Measurements from ENCODE around the gene HEY2. TPM values are rescaled to one million over a fixed set of nuclear protein-coding genes. Genes with fewer than 3 reads are reported as not detected.

The HEY2 gene
- total RNA-seq, 1 experiment from 2014 or later, result not detected

DNA sequence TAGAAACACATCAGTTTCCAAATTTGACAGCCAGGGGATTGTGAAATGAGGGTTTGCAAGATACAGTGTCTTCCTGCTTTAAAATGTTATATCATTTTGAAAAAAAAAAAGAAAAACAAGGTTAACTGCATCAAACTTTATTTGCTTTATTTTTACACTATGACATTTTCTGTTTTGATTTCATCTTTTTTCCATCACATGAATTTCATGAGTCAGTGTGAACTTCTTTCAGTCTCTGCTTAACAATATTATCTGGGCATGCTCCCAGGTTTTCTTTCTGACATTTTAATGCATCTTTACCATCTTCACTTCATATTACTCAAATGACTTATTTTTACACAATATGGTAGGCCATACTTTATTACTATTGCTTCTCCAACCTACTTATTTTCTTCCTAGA lies 43.2 kb downstream of the HEY2 start:
- Histone ChIP-seq H3K36me3 (ENCODE audit: low read depth, low read length) (no peaks in the 10 kb centered on the region), H3F3A (ENCODE audit: low read length, unreplicated experiment) (no peaks in the 10 kb centered on the region), H3K9me3 (ENCODE audit: low read length) (no peaks in the 10 kb centered on the region), H3K9me2 (replicated peaks; ENCODE audit: low read length) (no peaks in the 10 kb centered on the region), H3K4me3 (ENCODE audit: low read length) (no peak overlapping the region), H3K4me2 (ENCODE audit: low read length) (peak overlapping the region; percentile 95; the same call in 1 of the 2 replicates), H3K27me3 (ENCODE audit: low read length) (no peaks in the 10 kb centered on the region), H2AFZ (ENCODE audit: low read length) (no peak overlapping the region), H3K9ac (ENCODE audit: low read length) (no peak overlapping the region), H3K4me1 (ENCODE audit: insufficient read depth, low read length) (peaks cover 53% of the 10 kb centered on the region), H3K27ac (ENCODE audit: low read length) (no peak overlapping the region), H4K20me1 (ENCODE audit: low read length) (no peaks in the 10 kb centered on the region), H3K79me2 (ENCODE audit: low read length) (peaks cover 27% of the 10 kb centered on the region)
- DNase-seq (no peak), ATAC-seq (no peak)
- ChIA-PET POLR2A (ENCODE audit: unreplicated experiment) (no interaction called here), CTCF (interaction anchor here (1.5 kb wide), 1 partner anchor 159 kb away, joined by 4 read pairs; no protein-coding TSS in a partner anchor)
- TF ChIP-seq EZH2 (IDR thresholded peaks at IDR 0.05; ENCODE audit: low read length, unreplicated experiment), result no peak
- TF ChIP-seq, protein P1, sequence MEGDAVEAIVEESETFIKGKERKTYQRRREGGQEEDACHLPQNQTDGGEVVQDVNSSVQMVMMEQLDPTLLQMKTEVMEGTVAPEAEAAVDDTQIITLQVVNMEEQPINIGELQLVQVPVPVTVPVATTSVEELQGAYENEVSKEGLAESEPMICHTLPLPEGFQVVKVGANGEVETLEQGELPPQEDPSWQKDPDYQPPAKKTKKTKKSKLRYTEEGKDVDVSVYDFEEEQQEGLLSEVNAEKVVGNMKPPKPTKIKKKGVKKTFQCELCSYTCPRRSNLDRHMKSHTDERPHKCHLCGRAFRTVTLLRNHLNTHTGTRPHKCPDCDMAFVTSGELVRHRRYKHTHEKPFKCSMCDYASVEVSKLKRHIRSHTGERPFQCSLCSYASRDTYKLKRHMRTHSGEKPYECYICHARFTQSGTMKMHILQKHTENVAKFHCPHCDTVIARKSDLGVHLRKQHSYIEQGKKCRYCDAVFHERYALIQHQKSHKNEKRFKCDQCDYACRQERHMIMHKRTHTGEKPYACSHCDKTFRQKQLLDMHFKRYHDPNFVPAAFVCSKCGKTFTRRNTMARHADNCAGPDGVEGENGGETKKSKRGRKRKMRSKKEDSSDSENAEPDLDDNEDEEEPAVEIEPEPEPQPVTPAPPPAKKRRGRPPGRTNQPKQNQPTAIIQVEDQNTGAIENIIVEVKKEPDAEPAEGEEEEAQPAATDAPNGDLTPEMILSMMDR (conservative IDR thresholded peaks at IDR 0.05; ENCODE audit: low read depth, low read length), result no peak
- no peak for TF ChIP-seq EZH2phosphoT487 (IDR thresholded peaks at IDR 0.05; ENCODE audit: borderline replicate concordance, low read length)
- intact Hi-C loops (cut with micrococcal nuclease), result loop anchor here (5.0 kb wide), 1 partner anchor 80 kb away; no protein-coding TSS in a partner anchor
- BruUV-seq (replicated peaks), result no TSS peak

DNA sequence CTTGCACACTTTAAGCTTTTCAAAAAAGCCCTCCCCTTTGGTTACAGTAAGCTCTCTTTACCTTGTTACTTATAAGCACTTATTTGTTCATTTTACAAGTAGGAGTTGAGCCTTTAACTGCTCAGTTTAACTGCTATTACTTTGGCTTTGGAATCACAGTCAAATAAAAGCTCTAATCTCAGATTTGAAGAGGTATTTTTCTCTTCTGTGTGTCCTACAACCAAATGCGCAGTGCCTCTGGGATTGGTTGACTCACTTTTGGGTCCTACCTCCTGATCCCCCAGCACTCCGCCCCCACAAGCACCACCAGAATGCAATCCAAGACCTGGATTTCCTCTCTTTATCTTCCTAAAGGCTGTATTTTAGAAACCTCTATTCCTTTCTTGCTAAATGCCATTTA lies 43.8 kb downstream of the HEY2 start:
- Histone ChIP-seq H3K79me2 (ENCODE audit: low read length) (peaks cover 27% of the 10 kb centered on the region), H3K4me3 (ENCODE audit: low read length) (no peak overlapping the region), H3K9ac (ENCODE audit: low read length) (no peak overlapping the region), H3K4me2 (ENCODE audit: low read length) (peak overlapping the region; percentile 60; the same call in 1 of the 2 replicates), H3K4me1 (ENCODE audit: insufficient read depth, low read length) (peaks cover 59% of the 10 kb centered on the region), H3K9me2 (replicated peaks; ENCODE audit: low read length) (no peaks in the 10 kb centered on the region), H3F3A (ENCODE audit: low read length, unreplicated experiment) (no peaks in the 10 kb centered on the region), H2AFZ (ENCODE audit: low read length) (no peak overlapping the region), H3K27ac (ENCODE audit: low read length) (no peak overlapping the region), H3K36me3 (ENCODE audit: low read depth, low read length) (no peaks in the 10 kb centered on the region), H4K20me1 (ENCODE audit: low read length) (no peaks in the 10 kb centered on the region), H3K9me3 (ENCODE audit: low read length) (no peaks in the 10 kb centered on the region), H3K27me3 (ENCODE audit: low read length) (no peaks in the 10 kb centered on the region)
- TF ChIP-seq EZH2 (IDR thresholded peaks at IDR 0.05; ENCODE audit: low read length, unreplicated experiment) (no peak), EZH2phosphoT487 (IDR thresholded peaks at IDR 0.05; ENCODE audit: borderline replicate concordance, low read length) (no peak)
- TF ChIP-seq, protein P1 (conservative IDR thresholded peaks at IDR 0.05; ENCODE audit: low read depth, low read length), result no peak
- DNase-seq, result no peak
- intact Hi-C loops (cut with micrococcal nuclease), result loop anchor here (5.0 kb wide), 1 partner anchor 79 kb away; no protein-coding TSS in a partner anchor
- POLR2A ChIA-PET (ENCODE audit: unreplicated experiment), result no interaction called here
- CTCF ChIA-PET, result no interaction called here
- no peak for ATAC-seq
- no TSS peak for BruUV-seq (replicated peaks)

DNA sequence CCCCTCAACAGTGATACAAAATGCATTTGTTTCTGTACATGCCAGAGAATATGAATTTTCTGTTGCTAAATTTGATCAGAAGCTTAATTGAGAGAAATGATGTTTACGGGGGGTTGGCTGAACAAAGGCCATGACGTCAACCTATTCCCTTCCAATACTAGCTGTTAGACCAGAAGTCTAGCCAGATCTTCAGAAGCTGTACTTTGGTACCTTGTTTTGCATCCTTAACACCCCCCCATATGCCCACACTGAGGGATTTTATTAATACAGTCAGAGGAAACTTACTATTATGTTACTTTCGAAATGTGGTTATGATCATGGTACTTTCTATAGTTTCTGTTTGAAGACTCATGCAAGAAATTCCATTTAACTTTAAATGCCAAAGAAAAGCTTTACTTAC lies 44.4 kb downstream of the HEY2 start:
- POLR2A ChIA-PET (ENCODE audit: unreplicated experiment), result no interaction called here
- peak; percentile 28 for DNase-seq
- CTCF ChIA-PET, result no interaction called here
- no peak overlapping the region for H2AFZ ChIP-seq (ENCODE audit: low read length)
- H4K20me1 ChIP-seq (ENCODE audit: low read length), result no peaks in the 10 kb centered on the region
- peaks cover 27% of the 10 kb centered on the region for H3K79me2 ChIP-seq (ENCODE audit: low read length)
- TF ChIP-seq, protein P1 (conservative IDR thresholded peaks at IDR 0.05; ENCODE audit: low read depth, low read length), result no peak
- TF ChIP-seq EZH2 (IDR thresholded peaks at IDR 0.05; ENCODE audit: low read length, unreplicated experiment) (no peak), EZH2phosphoT487 (IDR thresholded peaks at IDR 0.05; ENCODE audit: borderline replicate concordance, low read length) (no peak)
- H3K27me3 ChIP-seq (ENCODE audit: low read length), result no peaks in the 10 kb centered on the region
- H3F3A ChIP-seq (ENCODE audit: low read length, unreplicated experiment), result no peaks in the 10 kb centered on the region
- no peak overlapping the region for H3K9ac ChIP-seq (ENCODE audit: low read length)
- H3K4me1 ChIP-seq (ENCODE audit: insufficient read depth, low read length), result peaks cover 63% of the 10 kb centered on the region
- H3K4me2 ChIP-seq (ENCODE audit: low read length), result peak overlapping the region; percentile 60
- no peaks in the 10 kb centered on the region for H3K9me2 ChIP-seq (replicated peaks; ENCODE audit: low read length)
- H3K36me3 ChIP-seq (ENCODE audit: low read depth, low read length), result no peaks in the 10 kb centered on the region
- BruUV-seq (replicated peaks), result no TSS peak
- no peaks in the 10 kb centered on the region for H3K9me3 ChIP-seq (ENCODE audit: low read length)
- peak overlapping the region; percentile 38 for H3K27ac ChIP-seq (ENCODE audit: low read length)
- 0 out of 2 replicates have a peak overlapping the region, but pooled peaks have one; percentile 17 for H3K4me3 ChIP-seq (ENCODE audit: low read length)
- intact Hi-C loops (cut with micrococcal nuclease), result loop anchor here (5.0 kb wide), 1 partner anchor 78 kb away; no protein-coding TSS in a partner anchor
- ATAC-seq, result no peak

Measured in PC-3 (cell line).